Inferior parietal cortex (tissue), 1 donor: ENCODE results near the gene NT5E.
"Not testable (repeated sequence)": the region's sequence is repeated elsewhere in the genome, so short reads cannot be mapped to it uniquely, and the experiment has no call there.

Experiments used
- DNase-seq: peaks from one replicate; pipeline ENCODE4 v3.0.0-alpha.2; 2016; ENCODE audit errors: extremely low spot score

Gene NT5E

GRCh38 chr6:85449818-85450759 is at the start of gene NT5E:
Gene NT5E (plus strand): TSS chr6:85450083. CDS start chr6:85450140, 57 bp downstream.
- no peak for DNase-seq

- no peak for DNase-seq
Measured at GRCh38 chr6:85400331-85400730, 49.6 kb upstream of the NT5E start.

- no peak for DNase-seq
Measured at GRCh38 chr6:85401186-85402021, 48.5 kb upstream of the NT5E start.

DNA sequence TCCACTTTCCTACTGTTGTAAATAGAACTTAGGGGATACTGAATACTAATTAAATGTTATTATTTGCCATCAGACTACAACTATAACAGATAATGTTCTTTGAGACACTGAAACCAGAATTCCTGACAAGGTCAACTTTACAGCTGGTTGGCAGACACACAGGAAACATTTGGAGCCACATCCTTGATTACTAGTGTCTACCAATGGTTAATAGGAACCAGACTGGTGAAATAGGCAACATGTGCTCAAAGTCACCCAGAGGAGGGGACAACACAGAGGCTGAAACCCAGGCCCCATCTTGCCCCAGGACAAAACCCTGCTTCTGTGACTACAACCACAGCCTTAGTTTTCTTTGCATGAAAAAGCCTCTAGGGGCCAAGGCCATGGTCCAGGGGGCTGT is 47.8 kb upstream of the NT5E start:
- no peak for DNase-seq

DNA sequence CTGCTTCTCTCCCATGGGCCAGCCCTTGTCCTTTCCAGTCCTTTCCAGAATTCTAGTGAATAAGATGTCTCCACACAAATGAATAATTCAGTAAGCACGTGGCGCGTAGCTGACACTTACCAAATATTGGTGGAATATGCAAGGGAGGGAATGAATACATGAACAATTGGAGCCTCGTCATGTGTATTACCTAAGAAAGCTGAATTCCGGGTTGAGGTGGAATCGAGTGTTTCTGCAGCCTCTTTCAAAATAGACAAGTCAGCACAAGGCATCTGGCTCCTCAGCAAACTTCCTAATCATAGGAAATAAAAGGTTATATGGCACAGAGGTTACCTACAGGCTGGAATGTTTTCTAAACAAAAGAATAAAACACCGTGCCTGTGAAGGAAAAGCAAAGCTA is 47.0 kb upstream of the NT5E start:
- DNase-seq: no peak

DNA sequence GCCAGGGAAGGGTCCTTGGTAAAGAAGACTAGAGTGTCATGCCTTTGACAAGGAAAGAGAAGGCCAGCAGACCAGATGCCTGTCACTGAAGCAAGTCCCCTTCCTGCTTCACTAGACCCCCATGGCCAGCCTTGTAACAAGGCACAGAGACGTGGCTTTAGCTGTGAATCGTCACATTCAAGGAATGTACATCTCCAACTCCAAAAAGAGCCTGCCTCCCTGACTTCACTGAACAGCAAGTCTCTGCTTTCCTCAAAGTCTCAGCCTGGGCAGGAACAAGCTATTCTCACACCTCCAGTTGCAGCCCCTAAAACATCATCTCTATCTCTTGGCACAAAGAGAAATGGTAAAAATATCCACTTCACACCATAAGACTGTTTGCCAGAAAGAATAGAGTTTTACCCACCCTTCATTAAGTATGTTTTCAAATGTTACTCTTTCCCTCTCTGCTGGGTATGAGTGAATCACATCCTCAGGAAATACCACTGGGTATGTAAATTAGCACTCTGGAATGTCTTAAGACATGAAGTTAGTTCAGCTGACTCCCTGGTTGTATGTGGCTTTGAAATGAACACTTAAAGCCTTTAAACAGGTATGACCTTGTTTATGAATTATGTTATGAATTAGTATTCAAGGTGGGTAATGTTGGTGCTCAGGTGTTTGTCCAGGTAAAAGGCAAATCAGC is 46.4 kb upstream of the NT5E start:
- no peak for DNase-seq

DNA sequence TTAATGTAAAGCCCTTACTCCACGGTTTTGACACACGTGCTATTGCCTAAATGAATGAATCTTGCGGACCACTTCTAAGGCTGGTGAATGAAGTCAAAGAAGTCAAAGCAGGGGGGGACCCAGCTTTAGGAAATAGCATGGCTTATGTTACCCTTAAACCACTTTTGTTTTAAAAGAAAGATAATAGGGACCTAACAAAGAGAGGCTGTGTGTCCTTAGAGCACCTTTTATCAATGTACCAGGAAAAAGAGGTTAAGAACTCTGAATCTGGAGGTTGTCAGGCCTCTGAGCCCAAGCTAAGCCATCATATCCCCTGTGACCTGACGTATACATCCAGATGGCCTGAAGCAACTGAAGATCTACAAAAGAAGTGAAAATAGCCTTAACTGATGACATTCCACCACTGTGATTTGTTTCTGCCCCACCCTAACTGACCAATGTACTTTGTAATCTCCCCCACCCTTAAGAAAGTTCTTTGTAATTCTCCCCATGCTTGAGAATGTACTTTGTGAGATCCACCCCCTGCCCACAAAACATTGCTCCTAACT is 45.8 kb upstream of the NT5E start:
- not testable (repeated sequence) for DNase-seq

- DNase-seq: no peak
Measured at GRCh38 chr6:85404564-85405174, 45.2 kb upstream of the NT5E start.

- no peak for DNase-seq
Measured at GRCh38 chr6:85405175-85405852, 44.6 kb upstream of the NT5E start.

- DNase-seq: no peak
Measured at GRCh38 chr6:85405853-85406198, 44.1 kb upstream of the NT5E start.

GRCh38 chr6:85406641-85407075 is 43.2 kb upstream of the NT5E start:
- DNase-seq: no peak

GRCh38 chr6:85408039-85408438 is 41.8 kb upstream of the NT5E start:
- DNase-seq: no peak

- DNase-seq: no peak
Measured at GRCh38 chr6:85412911-85413430, 36.9 kb upstream of the NT5E start.

- DNase-seq: no peak
Measured at GRCh38 chr6:85416049-85416448, 33.8 kb upstream of the NT5E start.

- DNase-seq: no peak
Measured at GRCh38 chr6:85416766-85417165, 33.1 kb upstream of the NT5E start.

DNA sequence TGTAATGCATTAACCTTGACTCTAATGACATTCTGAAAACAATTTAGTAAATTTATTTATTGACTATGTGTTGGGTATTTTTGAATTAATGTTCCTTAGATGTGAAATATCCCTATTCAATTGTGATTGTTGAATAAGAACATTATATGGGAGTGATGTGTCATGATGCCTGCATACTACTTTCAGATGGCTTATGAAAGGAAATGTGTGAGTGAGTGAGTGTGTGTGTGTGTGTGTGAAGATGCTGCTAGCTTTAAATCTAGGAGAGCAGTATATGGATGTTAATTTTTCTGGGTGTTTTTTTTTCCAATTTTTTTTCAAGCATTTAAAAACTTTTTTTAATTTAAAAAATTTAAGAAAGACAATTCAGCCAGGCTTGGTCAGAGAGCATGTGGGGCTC is 32.5 kb upstream of the NT5E start:
- DNase-seq: no peak

GRCh38 chr6:85418059-85418458 is 31.8 kb upstream of the NT5E start:
- no peak for DNase-seq

GRCh38 chr6:85419046-85419759 is 30.7 kb upstream of the NT5E start:
- no peak for DNase-seq

GRCh38 chr6:85420551-85420950 is 29.3 kb upstream of the NT5E start:
- no peak for DNase-seq

DNA sequence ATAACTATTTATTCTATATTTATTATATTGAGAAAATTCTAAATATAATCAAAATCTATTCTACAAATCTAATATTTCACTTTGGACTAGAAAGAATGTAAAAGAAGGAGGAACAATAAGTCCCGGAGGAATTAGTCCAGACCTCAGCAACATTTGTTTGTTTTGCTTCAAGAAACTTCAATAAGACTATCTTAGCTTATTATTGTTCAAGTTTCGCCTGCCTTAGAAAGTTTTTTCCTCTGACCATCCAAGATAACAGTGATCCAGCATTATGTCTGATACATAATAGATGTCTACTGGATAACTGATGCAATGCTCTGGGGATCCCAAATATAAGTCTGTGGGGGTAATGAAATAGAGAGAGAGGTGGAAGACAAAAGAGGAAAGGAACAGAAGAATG is 28.7 kb upstream of the NT5E start:
- no peak for DNase-seq
